Chondrocyte (in vitro differentiated cells): ENCODE results near the gene DLEC1. TPM values are rescaled to one million over a fixed set of nuclear protein-coding genes. Genes with fewer than 3 reads are reported as not detected.

Experiments
- DNase-seq: peaks from one replicate; pipeline ENCODE4 v3.0.0; 2021; ENCODE audit warnings: mixed read lengths, low spot score
- H3K27ac Mint-ChIP-seq: one replicate; pipeline ENCODE4 v1.8.0; 2021; ENCODE audit warnings: mild to moderate bottlenecking, moderate library complexity, mixed read lengths; ENCODE audit not compliant: unreplicated experiment
- H3K27me3 Mint-ChIP-seq: 2 replicates; pipeline ENCODE4 v1.8.0; 2021; ENCODE audit warnings: low read depth, mixed read lengths
- H3K36me3 Mint-ChIP-seq: 2 replicates; pipeline ENCODE4 v1.8.0; 2021; ENCODE audit warnings: low read depth, mixed read lengths
- H3K4me1 Mint-ChIP-seq: 2 replicates; pipeline ENCODE4 v1.8.0; 2021; ENCODE audit warnings: low read depth, mild to moderate bottlenecking, mixed read lengths
- H3K4me3 Mint-ChIP-seq: one replicate; pipeline ENCODE4 v1.8.0; 2021; ENCODE audit warnings: mild to moderate bottlenecking, moderate library complexity, mixed read lengths; ENCODE audit not compliant: unreplicated experiment
- H3K9me3 Mint-ChIP-seq: 2 replicates; pipeline ENCODE4 v1.8.0; 2021; ENCODE audit warnings: low read depth, mixed read lengths
- total RNA-seq: library from RNA; stranded (reverse); gene quantifications from 3 replicates; pipeline ENCODE4 v1.2.1, GENCODE V29; 2021
- TF ChIP-seq, protein P1 (sequence below): fragments of 200-600 bp; sonication (generic); IDR thresholded peaks from 2 replicates; pipeline ENCODE4 v1.5.0; 2021; ENCODE audit warnings: antibody characterized with exemption, mild to moderate bottlenecking, moderate library complexity

The DLEC1 gene
- total RNA-seq, 1 donor from 2014 or later = 0.17 TPM

DNA sequence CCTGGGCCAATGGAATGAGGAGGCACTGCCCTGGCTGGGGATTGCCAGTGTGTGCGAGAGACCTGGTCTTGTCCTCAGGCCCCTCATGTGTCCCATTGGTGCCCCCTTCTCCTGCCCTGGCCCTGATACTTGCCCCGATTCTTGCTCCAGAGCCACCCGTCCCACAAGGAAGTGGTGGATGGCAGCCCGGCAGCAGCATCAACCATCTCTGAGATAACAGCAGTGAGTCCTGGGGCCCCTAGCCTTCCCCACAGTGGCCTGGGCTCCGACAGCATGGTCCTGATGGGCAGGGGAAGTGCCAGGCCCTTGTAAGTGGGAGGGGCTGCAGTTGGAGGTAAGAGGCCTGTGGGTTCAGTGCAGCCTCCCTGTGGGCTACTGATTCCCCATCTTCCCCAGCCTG, 33.0 kb upstream of the DLEC1 start:
- Mint-ChIP-seq H3K27ac (no peak overlapping the region), H3K27me3 (no peaks in the 10 kb centered on the region), H3K4me1 (peaks cover 7% of the 10 kb centered on the region), H3K4me3 (no peak overlapping the region), H3K9me3 (no peaks in the 10 kb centered on the region), H3K36me3 (peaks cover 11% of the 10 kb centered on the region)
- no peak for DNase-seq
- TF ChIP-seq, protein P1, sequence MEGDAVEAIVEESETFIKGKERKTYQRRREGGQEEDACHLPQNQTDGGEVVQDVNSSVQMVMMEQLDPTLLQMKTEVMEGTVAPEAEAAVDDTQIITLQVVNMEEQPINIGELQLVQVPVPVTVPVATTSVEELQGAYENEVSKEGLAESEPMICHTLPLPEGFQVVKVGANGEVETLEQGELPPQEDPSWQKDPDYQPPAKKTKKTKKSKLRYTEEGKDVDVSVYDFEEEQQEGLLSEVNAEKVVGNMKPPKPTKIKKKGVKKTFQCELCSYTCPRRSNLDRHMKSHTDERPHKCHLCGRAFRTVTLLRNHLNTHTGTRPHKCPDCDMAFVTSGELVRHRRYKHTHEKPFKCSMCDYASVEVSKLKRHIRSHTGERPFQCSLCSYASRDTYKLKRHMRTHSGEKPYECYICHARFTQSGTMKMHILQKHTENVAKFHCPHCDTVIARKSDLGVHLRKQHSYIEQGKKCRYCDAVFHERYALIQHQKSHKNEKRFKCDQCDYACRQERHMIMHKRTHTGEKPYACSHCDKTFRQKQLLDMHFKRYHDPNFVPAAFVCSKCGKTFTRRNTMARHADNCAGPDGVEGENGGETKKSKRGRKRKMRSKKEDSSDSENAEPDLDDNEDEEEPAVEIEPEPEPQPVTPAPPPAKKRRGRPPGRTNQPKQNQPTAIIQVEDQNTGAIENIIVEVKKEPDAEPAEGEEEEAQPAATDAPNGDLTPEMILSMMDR = no peak

- Mint-ChIP-seq H3K9me3 (no peaks in the 10 kb centered on the region), H3K36me3 (peaks cover 15% of the 10 kb centered on the region), H3K4me3 (no peak overlapping the region), H3K4me1 (peaks cover 7% of the 10 kb centered on the region), H3K27me3 (no peaks in the 10 kb centered on the region), H3K27ac (no peak overlapping the region)
- TF ChIP-seq, protein P1 = no peak
- no peak for DNase-seq
These were observed 32.5 kb upstream of the DLEC1 start for GRCh38 chr3:38006445-38006995.

- no peak for DNase-seq
- no peak overlapping the region for H3K27ac Mint-ChIP-seq
- H3K4me1 Mint-ChIP-seq = peaks cover 7% of the 10 kb centered on the region
- H3K27me3 Mint-ChIP-seq = no peaks in the 10 kb centered on the region
- H3K36me3 Mint-ChIP-seq = peaks cover 15% of the 10 kb centered on the region
- H3K4me3 Mint-ChIP-seq = no peak overlapping the region
- no peaks in the 10 kb centered on the region for H3K9me3 Mint-ChIP-seq
- TF ChIP-seq, protein P1 = no peak
These were observed 31.3 kb upstream of the DLEC1 start for GRCh38 chr3:38007754-38008090.

GRCh38 chr3:38008191-38008701, 30.8 kb upstream of the DLEC1 start:
- Mint-ChIP-seq H3K9me3 (no peaks in the 10 kb centered on the region), H3K4me1 (peaks cover 7% of the 10 kb centered on the region), H3K36me3 (peaks cover 15% of the 10 kb centered on the region), H3K27ac (no peak overlapping the region), H3K4me3 (no peak overlapping the region), H3K27me3 (no peaks in the 10 kb centered on the region)
- no peak for DNase-seq
- TF ChIP-seq, protein P1 = no peak

GRCh38 chr3:38008971-38009580, 29.9 kb upstream of the DLEC1 start:
- Mint-ChIP-seq H3K27me3 (no peaks in the 10 kb centered on the region), H3K4me1 (peaks cover 7% of the 10 kb centered on the region), H3K4me3 (no peak overlapping the region), H3K36me3 (peaks cover 15% of the 10 kb centered on the region), H3K27ac (no peak overlapping the region), H3K9me3 (no peaks in the 10 kb centered on the region)
- no peak for DNase-seq
- TF ChIP-seq, protein P1 = no peak
